Measurements from ENCODE around the gene CRTAC1.

CRTAC1 gene

DNA sequence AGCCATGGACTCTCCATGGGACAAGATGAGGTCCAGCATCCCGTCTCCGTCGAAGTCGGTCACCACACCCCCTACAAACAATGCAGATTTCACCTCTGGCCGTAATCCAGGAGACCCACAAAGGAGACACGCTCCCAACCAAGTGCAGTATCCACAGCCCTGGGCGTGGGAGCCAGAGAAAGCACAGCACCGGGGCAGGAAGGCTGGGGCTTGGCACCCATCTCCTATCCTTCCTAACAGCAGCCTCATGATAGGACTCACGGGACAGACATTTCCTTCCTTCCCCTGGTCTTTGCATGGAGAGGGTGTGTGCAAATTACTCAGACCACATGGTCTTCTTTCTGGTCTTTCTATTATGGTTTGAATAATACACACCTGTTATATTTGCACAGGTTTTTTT is 134.5 kb downstream of the CRTAC1 start:
- TF ChIP-seq ZFX (IDR thresholded peaks at IDR 0.05), result no peak
- TF ChIP-seq, protein P1, sequence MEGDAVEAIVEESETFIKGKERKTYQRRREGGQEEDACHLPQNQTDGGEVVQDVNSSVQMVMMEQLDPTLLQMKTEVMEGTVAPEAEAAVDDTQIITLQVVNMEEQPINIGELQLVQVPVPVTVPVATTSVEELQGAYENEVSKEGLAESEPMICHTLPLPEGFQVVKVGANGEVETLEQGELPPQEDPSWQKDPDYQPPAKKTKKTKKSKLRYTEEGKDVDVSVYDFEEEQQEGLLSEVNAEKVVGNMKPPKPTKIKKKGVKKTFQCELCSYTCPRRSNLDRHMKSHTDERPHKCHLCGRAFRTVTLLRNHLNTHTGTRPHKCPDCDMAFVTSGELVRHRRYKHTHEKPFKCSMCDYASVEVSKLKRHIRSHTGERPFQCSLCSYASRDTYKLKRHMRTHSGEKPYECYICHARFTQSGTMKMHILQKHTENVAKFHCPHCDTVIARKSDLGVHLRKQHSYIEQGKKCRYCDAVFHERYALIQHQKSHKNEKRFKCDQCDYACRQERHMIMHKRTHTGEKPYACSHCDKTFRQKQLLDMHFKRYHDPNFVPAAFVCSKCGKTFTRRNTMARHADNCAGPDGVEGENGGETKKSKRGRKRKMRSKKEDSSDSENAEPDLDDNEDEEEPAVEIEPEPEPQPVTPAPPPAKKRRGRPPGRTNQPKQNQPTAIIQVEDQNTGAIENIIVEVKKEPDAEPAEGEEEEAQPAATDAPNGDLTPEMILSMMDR (conservative IDR thresholded peaks at IDR 0.05), result no peak
- no peak overlapping the region for H3K27ac ChIP-seq

- H3K27ac ChIP-seq, result no peak overlapping the region
- no peak for TF ChIP-seq ZFX (IDR thresholded peaks at IDR 0.05)
- TF ChIP-seq, protein P1 (conservative IDR thresholded peaks at IDR 0.05), result no peak
These were observed 135.3 kb downstream of the CRTAC1 start for GRCh38 chr10:97895084-97895483.

GRCh38 chr10:97894092-97894491 is 136.3 kb downstream of the CRTAC1 start:
- no peak overlapping the region for H3K27ac ChIP-seq
- TF ChIP-seq ZFX (IDR thresholded peaks at IDR 0.05), result no peak
- TF ChIP-seq, protein P1 (conservative IDR thresholded peaks at IDR 0.05), result no peak

GRCh38 chr10:97892939-97893338 is 137.5 kb downstream of the CRTAC1 start:
- TF ChIP-seq, protein P1 (conservative IDR thresholded peaks at IDR 0.05), result no peak
- TF ChIP-seq ZFX (IDR thresholded peaks at IDR 0.05), result no peak

DNA sequence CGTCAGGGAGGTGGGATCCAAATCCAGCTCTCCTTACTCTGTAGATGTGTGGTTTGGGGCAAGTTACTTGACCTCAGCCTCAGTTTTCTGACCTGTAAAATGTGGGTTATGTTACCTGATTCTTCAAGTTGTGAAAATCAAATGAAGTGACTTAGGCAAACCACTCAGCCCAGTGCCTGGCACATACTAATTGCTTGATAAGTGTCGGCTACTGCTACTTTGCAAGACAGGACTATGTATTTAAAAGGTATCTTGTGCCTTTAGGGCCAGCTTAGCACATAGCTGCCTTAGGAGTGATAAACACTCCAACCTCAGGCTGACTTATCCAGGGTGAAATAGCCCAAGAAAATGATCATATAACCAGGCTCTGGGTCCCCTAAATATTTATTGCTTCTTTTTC is 137.9 kb downstream of the CRTAC1 start:
- TF ChIP-seq, protein P1 (conservative IDR thresholded peaks at IDR 0.05), result no peak
- TF ChIP-seq ZFX (IDR thresholded peaks at IDR 0.05), result no peak
- no peak overlapping the region for H3K27ac ChIP-seq

More at GRCh38 chr10:97892939-97893338, 137.5 kb downstream of the CRTAC1 start:
- H3K27ac ChIP-seq, result no peak overlapping the region

GRCh38 chr10:97891497-97892167 is 138.8 kb downstream of the CRTAC1 start:
- no peak overlapping the region for H3K27ac ChIP-seq
- TF ChIP-seq, protein P1 (conservative IDR thresholded peaks at IDR 0.05), result no peak
- TF ChIP-seq ZFX (IDR thresholded peaks at IDR 0.05), result no peak

- TF ChIP-seq, protein P1 (conservative IDR thresholded peaks at IDR 0.05), result no peak
- TF ChIP-seq ZFX (IDR thresholded peaks at IDR 0.05), result no peak
- H3K27ac ChIP-seq, result no peak overlapping the region
These were observed 140.8 kb downstream of the CRTAC1 start for GRCh38 chr10:97889461-97890265.
